Activated CD8-positive, alpha-beta T cell treated with anti-CD3 and anti-CD28 coated beads for 36 hours (primary cell): Measurements from ENCODE around the gene ALDH1A3. TPM values are rescaled to one million over a fixed set of nuclear protein-coding genes. Genes with fewer than 3 reads are reported as not detected.
"Not testable (repeated sequence)": the region's sequence is repeated elsewhere in the genome, so short reads cannot be mapped to it uniquely, and the experiment has no call there.

Source experiments
- ATAC-seq: fragments of 200-7000 bp; cut with Tn5 transposase; one replicate; pipeline ENCODE4 v1.10.0; 2021; ENCODE audit warnings: mild to moderate bottlenecking, moderate library complexity
- CTCF ChIA-PET: fragments of 350-600 bp; sonication (Branson Sonifier 250); formaldehyde crosslinking; loops from one replicate; lab custom pipeline; 2021; ENCODE audit warnings: antibody characterized with exemption; lab: Charles Lee
- POLR2A ChIA-PET: fragments of 350-600 bp; sonication (Branson Sonifier 250); formaldehyde crosslinking; loops from one replicate; lab custom pipeline; 2021; ENCODE audit warnings: antibody characterized with exemption; lab: Charles Lee
- DNase-seq: peaks from one replicate; pipeline ENCODE4 v3.0.0-alpha.2; 2020
- H3K27ac Mint-ChIP-seq: one replicate; pipeline ENCODE4 v1.8.0; 2021; ENCODE audit warnings: mild to moderate bottlenecking, mixed read lengths
- H3K27me3 Mint-ChIP-seq: one replicate; pipeline ENCODE4 v1.8.0; 2021; ENCODE audit warnings: mixed read lengths
- H3K36me3 Mint-ChIP-seq: one replicate; pipeline ENCODE4 v1.8.0; 2021; ENCODE audit warnings: low read depth, mixed read lengths
- H3K4me1 Mint-ChIP-seq: one replicate; pipeline ENCODE4 v1.8.0; 2021; ENCODE audit warnings: low read depth, mixed read lengths
- H3K4me3 Mint-ChIP-seq: one replicate; pipeline ENCODE4 v1.8.0; 2021; ENCODE audit warnings: mild to moderate bottlenecking, moderate library complexity, mixed read lengths
- H3K9me3 Mint-ChIP-seq: one replicate; pipeline ENCODE4 v1.8.0; 2021; ENCODE audit warnings: mixed read lengths
- intact Hi-C: fragments of 100-400 bp; cut with micrococcal nuclease; formaldehyde crosslinking; loops from one replicate; pipeline ENCODE4 v1.10.0; 2022
- total RNA-seq, 2 experiments: library from RNA; stranded (reverse); gene quantifications; one replicate each; pipeline ENCODE4 v1.2.3, GENCODE V29; 2021
- TF ChIP-seq, protein P1 (sequence below): fragments of 200-600 bp; IDR thresholded peaks from one replicate; pipeline ENCODE4 v1.8.0; 2022; ENCODE audit warnings: antibody characterized with exemption, mild to moderate bottlenecking

ALDH1A3 gene
- total RNA-seq, 2 experiments from 2014 or later, result not detected

DNA sequence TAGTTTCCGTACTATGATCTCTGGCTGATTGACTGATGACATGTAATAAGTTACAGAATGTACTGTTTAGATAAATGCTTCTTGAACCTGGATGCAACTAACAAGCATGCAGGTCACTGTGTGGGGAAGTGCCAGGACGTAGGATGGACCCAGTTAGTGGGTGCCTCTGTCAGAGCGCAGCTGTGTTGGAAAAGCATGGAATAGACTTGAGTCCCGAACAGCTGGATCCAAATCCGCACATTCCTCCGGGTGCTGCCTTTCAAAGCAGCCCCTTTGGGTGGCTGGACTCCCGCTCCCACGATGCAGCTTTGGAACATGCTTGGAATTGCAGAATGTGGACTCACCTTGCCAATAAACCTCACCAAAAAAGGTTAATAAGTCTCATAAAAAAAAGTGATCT, 35.5 kb upstream of the ALDH1A3 start:
- Mint-ChIP-seq H3K4me3 (no peak overlapping the region), H3K27me3 (peaks cover 2% of the 10 kb centered on the region), H3K36me3 (no peaks in the 10 kb centered on the region), H3K4me1 (peaks cover 2% of the 10 kb centered on the region), H3K27ac (no peak overlapping the region), H3K9me3 (no peaks in the 10 kb centered on the region)
- TF ChIP-seq, protein P1, sequence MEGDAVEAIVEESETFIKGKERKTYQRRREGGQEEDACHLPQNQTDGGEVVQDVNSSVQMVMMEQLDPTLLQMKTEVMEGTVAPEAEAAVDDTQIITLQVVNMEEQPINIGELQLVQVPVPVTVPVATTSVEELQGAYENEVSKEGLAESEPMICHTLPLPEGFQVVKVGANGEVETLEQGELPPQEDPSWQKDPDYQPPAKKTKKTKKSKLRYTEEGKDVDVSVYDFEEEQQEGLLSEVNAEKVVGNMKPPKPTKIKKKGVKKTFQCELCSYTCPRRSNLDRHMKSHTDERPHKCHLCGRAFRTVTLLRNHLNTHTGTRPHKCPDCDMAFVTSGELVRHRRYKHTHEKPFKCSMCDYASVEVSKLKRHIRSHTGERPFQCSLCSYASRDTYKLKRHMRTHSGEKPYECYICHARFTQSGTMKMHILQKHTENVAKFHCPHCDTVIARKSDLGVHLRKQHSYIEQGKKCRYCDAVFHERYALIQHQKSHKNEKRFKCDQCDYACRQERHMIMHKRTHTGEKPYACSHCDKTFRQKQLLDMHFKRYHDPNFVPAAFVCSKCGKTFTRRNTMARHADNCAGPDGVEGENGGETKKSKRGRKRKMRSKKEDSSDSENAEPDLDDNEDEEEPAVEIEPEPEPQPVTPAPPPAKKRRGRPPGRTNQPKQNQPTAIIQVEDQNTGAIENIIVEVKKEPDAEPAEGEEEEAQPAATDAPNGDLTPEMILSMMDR, result no peak
- no peak for ATAC-seq
- CTCF ChIA-PET, result no interaction called here
- POLR2A ChIA-PET, result no interaction called here
- no peak for DNase-seq
- intact Hi-C loops, result no loop called here

DNA sequence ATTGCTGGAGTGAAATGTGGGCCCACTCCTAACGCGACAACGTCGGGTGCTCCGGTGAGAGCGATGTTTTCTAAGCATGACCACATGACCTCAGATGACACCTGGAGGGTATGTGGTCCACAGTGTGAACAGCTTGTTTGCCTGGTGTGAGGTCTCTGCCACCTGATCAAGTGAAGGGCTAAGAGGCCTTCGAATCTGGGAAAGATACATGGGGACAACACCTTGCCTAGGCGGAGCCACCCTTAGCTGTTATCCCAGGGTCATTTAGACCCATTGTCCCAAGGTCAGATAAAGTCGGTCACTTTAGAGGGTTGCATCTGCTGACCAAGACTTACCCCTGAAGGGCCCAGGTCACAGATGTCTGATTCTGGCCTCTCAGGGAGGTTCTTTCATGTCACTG, 34.9 kb upstream of the ALDH1A3 start:
- CTCF ChIA-PET, result no interaction called here
- intact Hi-C loops, result no loop called here
- peaks cover 3% of the 10 kb centered on the region for H3K4me1 Mint-ChIP-seq

DNA sequence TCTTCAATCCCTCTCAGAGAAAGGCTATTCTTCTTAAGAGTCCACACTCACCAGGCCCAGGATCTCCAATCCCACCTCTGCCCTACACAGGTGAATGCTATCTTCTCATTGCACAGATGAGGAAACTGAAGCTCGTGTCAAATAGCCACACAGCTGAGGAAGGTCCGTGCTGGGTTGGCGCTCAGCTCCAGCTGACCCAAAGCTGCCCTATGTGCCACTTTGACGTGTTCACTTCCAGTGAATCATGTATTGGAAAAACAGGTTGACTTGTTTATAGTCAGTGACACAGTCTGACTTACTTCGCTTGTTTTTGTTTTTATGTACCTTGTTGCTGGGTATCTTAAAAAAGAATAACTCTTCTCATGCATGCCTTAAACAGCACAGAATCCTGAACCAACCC, 32.4 kb upstream of the ALDH1A3 start:
- DNase-seq, result no peak
- TF ChIP-seq, protein P1, result no peak
- H3K36me3 Mint-ChIP-seq, result no peaks in the 10 kb centered on the region
- H3K27ac Mint-ChIP-seq, result no peak overlapping the region
- CTCF ChIA-PET, result interaction anchor here (2.7 kb wide), 1 partner anchor 26 kb away, joined by 11 read pairs; no protein-coding TSS in a partner anchor
- H3K4me1 Mint-ChIP-seq, result peaks cover 4% of the 10 kb centered on the region
- POLR2A ChIA-PET, result no interaction called here
- no peak for ATAC-seq
- H3K27me3 Mint-ChIP-seq, result peaks cover 9% of the 10 kb centered on the region
- no peaks in the 10 kb centered on the region for H3K9me3 Mint-ChIP-seq
- intact Hi-C loops, result no loop called here
- no peak overlapping the region for H3K4me3 Mint-ChIP-seq

More for the DNA sequence above, 34.9 kb upstream of the ALDH1A3 start:
- ATAC-seq, result no peak
- no peak for DNase-seq
- H3K36me3 Mint-ChIP-seq, result no peaks in the 10 kb centered on the region
- peaks cover 2% of the 10 kb centered on the region for H3K27me3 Mint-ChIP-seq
- H3K27ac Mint-ChIP-seq, result no peak overlapping the region
- H3K4me3 Mint-ChIP-seq, result no peak overlapping the region
- no peaks in the 10 kb centered on the region for H3K9me3 Mint-ChIP-seq
- TF ChIP-seq, protein P1, result no peak
- POLR2A ChIA-PET, result interaction anchor here (1.3 kb wide), 1 partner anchor 11 kb away, joined by 3 read pairs; no protein-coding TSS in a partner anchor

DNA sequence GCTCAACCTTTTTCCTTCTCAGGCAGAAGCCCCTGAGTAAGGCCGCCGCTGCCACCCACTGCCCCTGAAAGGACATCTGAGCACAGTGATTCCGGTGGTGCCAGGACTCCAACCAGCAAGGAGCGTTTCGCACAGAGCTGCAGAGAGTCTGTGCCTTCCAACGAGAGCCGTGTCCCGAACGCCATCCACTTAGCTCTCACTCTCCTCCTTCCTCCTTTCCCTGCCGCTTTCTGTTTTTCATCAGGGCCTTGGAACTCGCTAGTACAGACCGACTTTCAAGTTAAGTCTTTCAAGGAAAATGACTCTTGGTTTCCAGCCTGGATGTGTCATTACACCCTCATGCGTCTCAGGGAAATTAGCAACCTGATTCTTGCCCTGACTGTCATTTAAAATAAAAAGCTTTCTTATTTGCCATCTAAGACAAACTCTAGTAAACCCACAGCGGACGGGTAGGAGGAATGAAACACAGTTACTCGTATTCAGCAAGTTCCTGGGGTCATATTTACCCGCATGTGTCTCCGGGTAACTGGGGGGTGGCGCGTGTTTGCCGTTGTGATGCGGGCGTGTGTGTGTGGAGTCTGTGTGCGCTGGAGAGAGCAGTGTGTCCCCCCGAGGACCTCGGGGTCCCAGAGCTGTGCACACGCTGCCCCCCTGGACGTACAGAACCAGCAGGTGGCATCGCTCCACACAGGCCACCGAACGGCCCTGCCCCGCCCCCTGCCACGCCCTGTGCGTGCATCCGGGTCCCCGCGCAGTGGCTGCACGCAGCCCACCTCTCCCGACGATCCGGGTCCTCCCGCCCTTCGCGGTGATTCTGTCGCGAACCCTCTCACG, 30.4 kb upstream of the ALDH1A3 start:
- peak overlapping the region; percentile 14 for H3K27ac Mint-ChIP-seq
- ATAC-seq, result peak; percentile 94
- peak; percentile 74 for DNase-seq
- intact Hi-C loops, result no loop called here
- no peaks in the 10 kb centered on the region for H3K9me3 Mint-ChIP-seq
- POLR2A ChIA-PET, result no interaction called here
- H3K27me3 Mint-ChIP-seq, result peaks cover 9% of the 10 kb centered on the region
- TF ChIP-seq, protein P1, result no peak
- peaks cover 4% of the 10 kb centered on the region for H3K4me1 Mint-ChIP-seq
- peak overlapping the region; percentile 74 for H3K4me3 Mint-ChIP-seq
- no peaks in the 10 kb centered on the region for H3K36me3 Mint-ChIP-seq
- CTCF ChIA-PET, result interaction anchor here (1.2 to 1.9 kb wide), 3 partner anchors 22 to 195 kb away, joined by 3 to 8 read pairs (median 4); no protein-coding TSS in a partner anchor

DNA sequence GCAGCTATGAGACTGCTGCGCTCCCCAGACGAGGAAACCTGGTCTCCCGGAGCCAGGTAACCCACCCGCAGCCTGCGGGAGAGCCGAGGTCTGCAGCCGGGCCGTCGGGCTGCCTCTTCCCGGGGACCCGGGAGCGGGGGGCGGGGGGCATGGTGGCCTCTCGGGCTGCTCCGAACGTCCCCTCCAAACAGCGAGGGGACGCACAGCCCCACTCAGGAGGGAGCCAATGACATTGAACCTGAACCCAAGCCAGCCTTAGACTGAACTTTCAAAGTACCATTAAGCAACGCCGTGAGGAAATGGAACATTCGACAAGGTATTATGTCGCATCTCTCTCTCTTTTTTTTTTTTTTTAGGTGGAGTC, 29.8 kb upstream of the ALDH1A3 start:
- intact Hi-C loops, result no loop called here

DNA sequence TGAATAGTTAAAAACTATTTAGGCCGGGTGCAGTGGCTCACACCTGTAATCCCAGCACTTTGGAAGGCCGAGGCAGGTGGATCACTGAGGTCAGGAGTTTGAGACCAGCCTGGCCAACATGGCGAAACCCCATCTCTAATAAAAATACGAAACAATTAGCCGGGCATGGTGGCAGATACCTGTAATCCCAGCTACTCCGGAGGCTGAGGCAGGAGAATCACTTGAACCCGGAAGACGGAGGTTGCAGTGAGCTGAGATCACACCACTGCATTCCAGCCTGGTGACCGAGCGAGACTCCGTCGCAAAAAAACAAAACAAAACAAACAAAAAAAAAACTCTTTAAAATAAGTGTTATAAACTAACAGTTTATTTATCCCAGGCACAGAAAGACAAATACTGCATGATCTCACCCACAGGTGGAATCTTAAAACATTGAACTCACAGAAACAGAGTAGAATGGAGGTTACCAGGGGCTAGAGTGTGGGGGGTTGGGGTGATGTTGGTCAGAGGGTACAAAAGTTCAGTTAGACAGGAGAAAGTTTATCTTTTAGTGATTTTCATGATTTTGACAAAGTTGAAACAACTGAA, 28.1 kb upstream of the ALDH1A3 start:
- H3K27me3 Mint-ChIP-seq, result peaks cover 10% of the 10 kb centered on the region
- POLR2A ChIA-PET, H3K36me3 Mint-ChIP-seq, intact Hi-C loops, DNase-seq, H3K9me3 Mint-ChIP-seq, H3K27ac Mint-ChIP-seq, ATAC-seq, H3K4me3 Mint-ChIP-seq, H3K4me1 Mint-ChIP-seq: not testable (repeated sequence)
- CTCF ChIA-PET, result interaction anchor here (0.9 to 1.0 kb wide), 2 partner anchors 19 to 22 kb away, joined by 3 read pairs; no protein-coding TSS in a partner anchor

More for the DNA sequence above, 29.8 kb upstream of the ALDH1A3 start:
- TF ChIP-seq, protein P1, result no peak
- H3K4me3 Mint-ChIP-seq, result peak overlapping the region; percentile 74
- DNase-seq, result peak; percentile 5
- H3K9me3 Mint-ChIP-seq, result no peaks in the 10 kb centered on the region
- ChIA-PET CTCF (interaction anchor here (1.3 to 1.9 kb wide), 2 partner anchors 23 to 196 kb away, joined by 4 to 8 read pairs; no protein-coding TSS in a partner anchor), POLR2A (no interaction called here)
- no peaks in the 10 kb centered on the region for H3K36me3 Mint-ChIP-seq
- peaks cover 4% of the 10 kb centered on the region for H3K4me1 Mint-ChIP-seq
- no peak overlapping the region for H3K27ac Mint-ChIP-seq
- peak; percentile 13 for ATAC-seq
- peaks cover 9% of the 10 kb centered on the region for H3K27me3 Mint-ChIP-seq
